ENCODE data around the gene PRKAR2B. TPM values are rescaled to one million over a fixed set of nuclear protein-coding genes. Genes with fewer than 3 reads are reported as not detected.

PRKAR2B gene
- total RNA-seq, 1 donor from 2014 or later: 21.8 TPM

DNA sequence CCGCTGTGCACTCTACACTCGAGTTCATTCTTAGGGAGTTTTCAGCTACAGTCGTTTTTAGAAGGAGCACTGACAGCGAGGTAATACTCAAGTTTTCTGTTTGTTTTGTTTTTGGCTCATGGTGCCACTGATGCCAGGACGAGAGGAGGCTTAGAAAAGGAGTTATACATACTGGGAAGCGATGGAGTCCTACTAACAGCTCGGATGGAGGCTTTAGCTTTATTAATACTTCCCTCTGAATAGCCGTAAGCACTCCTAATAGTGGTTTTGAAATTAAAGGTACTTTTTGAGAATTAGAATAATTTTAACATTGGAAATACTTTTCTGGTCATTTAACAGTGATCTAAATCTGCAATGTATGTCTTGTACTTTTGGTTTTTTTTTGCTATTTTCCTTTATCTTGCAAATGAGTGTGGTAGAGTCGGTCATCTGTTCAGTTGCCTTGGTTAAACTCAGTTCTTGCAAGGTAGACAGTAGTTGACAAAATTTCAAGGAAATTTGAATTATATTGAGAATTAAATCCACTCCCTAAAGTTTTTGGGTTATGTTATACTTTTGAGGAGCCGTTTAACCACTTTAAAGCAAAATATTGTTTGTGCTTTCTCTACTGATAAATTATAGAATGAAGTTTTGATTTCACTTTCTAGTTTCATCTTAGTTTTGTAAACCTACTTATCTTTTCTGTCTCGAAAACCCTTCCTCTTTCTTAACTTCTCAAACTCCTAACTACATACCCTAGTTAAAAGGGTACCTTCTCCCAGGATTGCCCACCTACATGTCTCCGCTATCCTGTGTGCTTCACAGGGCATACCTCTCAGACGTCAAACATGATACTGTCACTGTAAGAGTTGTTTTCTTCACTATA is 125.8 kb downstream of the PRKAR2B start:
- Histone ChIP-seq H3K27me3 (ENCODE audit: low read depth) (no peaks in the 10 kb centered on the region), H3K4me1 (peaks cover 72% of the 10 kb centered on the region), H3K36me3 (no peaks in the 10 kb centered on the region), H3K4me3 (peak overlapping the region; percentile 84), H3K9me3 (replicated peaks) (no peaks in the 10 kb centered on the region), H3K27ac (replicated peaks) (peak overlapping the region; percentile 96)
- TF ChIP-seq, protein P1, sequence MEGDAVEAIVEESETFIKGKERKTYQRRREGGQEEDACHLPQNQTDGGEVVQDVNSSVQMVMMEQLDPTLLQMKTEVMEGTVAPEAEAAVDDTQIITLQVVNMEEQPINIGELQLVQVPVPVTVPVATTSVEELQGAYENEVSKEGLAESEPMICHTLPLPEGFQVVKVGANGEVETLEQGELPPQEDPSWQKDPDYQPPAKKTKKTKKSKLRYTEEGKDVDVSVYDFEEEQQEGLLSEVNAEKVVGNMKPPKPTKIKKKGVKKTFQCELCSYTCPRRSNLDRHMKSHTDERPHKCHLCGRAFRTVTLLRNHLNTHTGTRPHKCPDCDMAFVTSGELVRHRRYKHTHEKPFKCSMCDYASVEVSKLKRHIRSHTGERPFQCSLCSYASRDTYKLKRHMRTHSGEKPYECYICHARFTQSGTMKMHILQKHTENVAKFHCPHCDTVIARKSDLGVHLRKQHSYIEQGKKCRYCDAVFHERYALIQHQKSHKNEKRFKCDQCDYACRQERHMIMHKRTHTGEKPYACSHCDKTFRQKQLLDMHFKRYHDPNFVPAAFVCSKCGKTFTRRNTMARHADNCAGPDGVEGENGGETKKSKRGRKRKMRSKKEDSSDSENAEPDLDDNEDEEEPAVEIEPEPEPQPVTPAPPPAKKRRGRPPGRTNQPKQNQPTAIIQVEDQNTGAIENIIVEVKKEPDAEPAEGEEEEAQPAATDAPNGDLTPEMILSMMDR (IDR thresholded peaks at IDR 0.05; ENCODE audit: borderline replicate concordance): no peak
- no peak for DNase-seq
- intact Hi-C loops (cut with micrococcal nuclease): no loop called here

DNA sequence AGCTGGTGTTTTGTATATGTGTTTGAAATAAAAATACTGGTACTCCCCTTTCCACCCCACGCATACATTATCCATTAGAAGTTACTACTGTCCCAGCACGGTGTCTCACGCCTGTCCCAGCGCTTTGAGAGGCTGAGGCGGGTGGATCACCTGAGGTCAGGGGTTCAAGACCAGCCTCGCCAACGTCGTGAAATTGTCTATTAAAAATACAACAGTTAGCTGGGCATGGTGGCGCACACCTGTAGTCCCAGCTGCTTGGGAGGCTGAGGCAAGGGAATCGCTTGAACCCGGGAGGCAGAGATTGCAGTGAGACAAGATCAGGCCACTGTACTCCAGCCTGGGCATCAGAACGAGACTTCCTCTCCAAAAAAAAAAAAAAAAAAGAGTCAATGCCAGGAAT is 127.0 kb downstream of the PRKAR2B start:
- peaks cover 81% of the 10 kb centered on the region for H3K4me1 ChIP-seq

DNA sequence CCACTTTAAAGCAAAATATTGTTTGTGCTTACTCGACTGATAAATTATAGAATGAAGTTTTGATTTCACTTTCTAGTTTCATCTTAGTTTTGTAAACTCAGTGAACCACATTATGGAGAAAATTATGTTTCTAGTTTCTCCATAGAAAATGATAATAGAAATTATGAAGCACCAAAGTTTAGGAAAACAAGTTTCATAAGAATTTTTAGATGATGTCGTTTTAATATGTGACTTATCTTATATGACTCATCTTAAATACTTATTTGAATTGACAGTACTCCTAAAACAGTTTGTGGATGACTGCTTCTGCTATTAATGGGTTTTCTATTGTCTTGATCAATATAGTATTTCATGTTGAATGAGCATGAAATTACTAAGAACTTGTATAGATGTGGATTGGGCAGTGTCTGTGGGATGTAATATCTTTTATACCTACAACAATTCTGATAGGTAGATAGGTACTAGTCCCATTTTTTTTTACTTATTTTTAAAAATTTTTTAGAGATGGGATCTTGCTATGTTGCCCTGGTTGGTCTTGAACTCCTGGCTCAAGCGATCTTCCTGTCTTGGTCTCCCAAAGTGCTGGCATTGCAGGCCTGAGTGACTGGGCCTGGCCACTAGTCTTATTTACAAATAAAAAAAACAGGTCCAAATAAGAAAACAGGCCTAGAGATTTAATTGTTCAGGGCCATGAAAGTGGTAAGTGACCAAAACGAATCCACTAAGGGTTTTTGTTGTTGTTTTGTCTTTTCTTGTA is 127.9 kb downstream of the PRKAR2B start:
- DNase-seq: no peak
- Histone ChIP-seq H3K36me3 (no peaks in the 10 kb centered on the region), H3K9me3 (replicated peaks) (no peaks in the 10 kb centered on the region), H3K4me1 (peaks cover 81% of the 10 kb centered on the region), H3K27ac (replicated peaks) (no peak overlapping the region), H3K4me3 (no peak overlapping the region), H3K27me3 (ENCODE audit: low read depth) (no peaks in the 10 kb centered on the region)
- intact Hi-C loops (cut with micrococcal nuclease): no loop called here
- TF ChIP-seq, protein P1 (IDR thresholded peaks at IDR 0.05; ENCODE audit: borderline replicate concordance): no peak

More for the DNA sequence above, 127.0 kb downstream of the PRKAR2B start:
- intact Hi-C loops (cut with micrococcal nuclease): no loop called here
- Histone ChIP-seq H3K9me3 (replicated peaks) (no peaks in the 10 kb centered on the region), H3K4me3 (peak overlapping the region; percentile 84), H3K36me3 (no peaks in the 10 kb centered on the region), H3K27ac (replicated peaks) (peak overlapping the region; percentile 1), H3K27me3 (ENCODE audit: low read depth) (no peaks in the 10 kb centered on the region)
- TF ChIP-seq, protein P1 (IDR thresholded peaks at IDR 0.05; ENCODE audit: borderline replicate concordance): no peak
- no peak for DNase-seq

DNA sequence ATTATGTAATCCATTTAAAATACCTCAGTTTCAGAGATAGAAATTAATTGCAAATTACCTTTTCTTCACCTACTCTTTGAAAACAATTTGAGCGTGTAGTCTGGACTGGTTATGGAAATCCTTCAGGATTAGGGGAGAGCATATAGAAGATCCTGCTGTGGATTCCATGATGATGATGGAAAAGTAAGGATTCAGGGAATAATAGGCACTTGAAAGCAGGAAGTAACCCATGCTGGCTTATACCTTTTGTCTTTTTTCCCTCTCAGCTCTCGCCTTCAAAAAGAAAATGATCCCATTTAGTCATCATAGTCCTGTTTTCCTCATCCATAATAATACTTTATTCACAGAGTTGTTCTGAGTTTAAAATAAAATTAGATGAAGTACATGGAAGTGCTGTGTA is 128.7 kb downstream of the PRKAR2B start:
- H3K9me3 ChIP-seq (replicated peaks): no peaks in the 10 kb centered on the region
- TF ChIP-seq, protein P1 (IDR thresholded peaks at IDR 0.05; ENCODE audit: borderline replicate concordance): no peak
- no peak for DNase-seq
- H3K27ac ChIP-seq (replicated peaks): no peak overlapping the region
- intact Hi-C loops (cut with micrococcal nuclease): no loop called here
- H3K4me3 ChIP-seq: no peak overlapping the region
- no peaks in the 10 kb centered on the region for H3K36me3 ChIP-seq
- H3K4me1 ChIP-seq: peaks cover 89% of the 10 kb centered on the region
- H3K27me3 ChIP-seq (ENCODE audit: low read depth): no peaks in the 10 kb centered on the region

DNA sequence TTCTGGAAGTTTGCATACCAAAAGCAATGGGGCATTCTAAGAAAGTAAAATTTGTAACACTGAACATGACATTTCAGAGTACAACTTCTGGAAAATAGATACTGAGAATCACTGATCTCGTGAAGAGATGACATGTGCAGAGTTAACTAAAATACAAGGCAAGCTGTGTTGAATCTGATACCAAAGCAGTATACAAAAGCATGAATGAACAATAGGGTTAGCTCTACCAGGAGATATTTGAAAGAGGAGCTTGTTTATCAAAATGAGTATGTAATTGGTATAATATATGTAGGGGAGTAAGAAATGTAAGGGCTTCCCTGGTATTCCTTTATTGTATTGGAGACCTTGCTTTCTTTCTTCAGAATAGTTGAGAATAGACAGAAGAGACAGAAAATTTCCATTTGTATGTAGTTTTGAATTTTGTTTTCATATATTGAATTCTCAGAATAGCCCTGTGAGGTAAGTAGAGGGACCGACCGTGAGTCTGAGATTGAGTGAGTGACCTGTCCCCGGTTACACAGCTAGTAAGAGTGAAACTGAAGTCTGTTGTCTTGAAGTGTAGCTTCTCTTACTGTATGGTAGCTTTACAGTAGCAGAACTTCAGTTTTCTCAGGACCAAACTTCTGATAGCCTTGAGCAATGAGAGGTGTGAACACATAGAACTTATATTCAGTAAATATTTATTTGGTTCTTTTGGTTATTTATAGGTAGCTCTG is 129.3 kb downstream of the PRKAR2B start:
- Histone ChIP-seq H3K4me1 (peaks cover 94% of the 10 kb centered on the region), H3K27ac (replicated peaks) (no peak overlapping the region)
- intact Hi-C loops (cut with micrococcal nuclease): no loop called here

More for the DNA sequence above, 129.3 kb downstream of the PRKAR2B start:
- no peaks in the 10 kb centered on the region for H3K27me3 ChIP-seq (ENCODE audit: low read depth)
- no peaks in the 10 kb centered on the region for H3K36me3 ChIP-seq
- H3K4me3 ChIP-seq: peak overlapping the region; percentile 2
- no peaks in the 10 kb centered on the region for H3K9me3 ChIP-seq (replicated peaks)
- TF ChIP-seq, protein P1 (IDR thresholded peaks at IDR 0.05; ENCODE audit: borderline replicate concordance): no peak
- DNase-seq: no peak

All from left ventricle myocardium inferior (tissue), 1 donor.